HG03095 (cell line): ENCODE results near the gene TTR.

Experiments
- ATAC-seq: cut with Tn5 transposase; IDR thresholded peaks from one replicate; pipeline ENCODE4 v1.9.1; 2021; ENCODE audit warnings: moderate library complexity; ENCODE audit not compliant: unreplicated experiment

The TTR gene

GRCh38 chr18:31578126-31578525 lies 13.6 kb upstream of the TTR start:
- ATAC-seq, result no peak

GRCh38 chr18:31579375-31579774 lies 12.3 kb upstream of the TTR start:
- no peak for ATAC-seq

- no peak for ATAC-seq
Observed at GRCh38 chr18:31581498-31582197, 10.0 kb upstream of the TTR start.

DNA sequence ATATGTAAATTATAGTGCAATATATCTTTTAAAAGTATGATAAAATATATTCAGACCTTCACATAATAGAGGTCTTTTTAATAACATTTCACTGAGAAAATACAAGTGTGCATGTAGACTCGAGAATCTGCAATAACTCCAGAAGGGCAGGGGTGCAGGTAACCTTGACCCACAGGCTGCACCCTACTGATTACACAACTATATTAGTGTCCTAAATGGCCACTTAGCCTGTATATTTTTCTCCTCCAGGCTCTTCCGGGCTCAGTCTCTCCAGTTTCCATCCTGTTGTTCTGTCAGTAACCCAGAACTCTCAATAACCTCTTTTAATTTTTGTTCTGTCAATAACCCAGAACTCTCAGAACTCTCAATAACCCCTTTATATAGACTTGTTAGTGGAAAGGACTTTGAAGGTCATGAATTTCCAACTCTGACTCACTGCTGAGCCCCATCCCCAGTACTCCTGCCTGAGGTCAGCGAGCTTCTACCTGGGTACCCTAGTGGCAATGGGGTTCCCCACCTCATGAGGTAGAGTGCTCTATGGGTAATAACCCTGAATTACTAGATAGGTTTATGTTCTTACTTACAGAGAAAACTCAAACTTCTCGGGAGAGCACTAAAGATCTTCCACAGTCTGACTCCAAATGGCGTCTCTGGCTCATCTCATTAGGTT lies 8.4 kb upstream of the TTR start:
- no peak for ATAC-seq

DNA sequence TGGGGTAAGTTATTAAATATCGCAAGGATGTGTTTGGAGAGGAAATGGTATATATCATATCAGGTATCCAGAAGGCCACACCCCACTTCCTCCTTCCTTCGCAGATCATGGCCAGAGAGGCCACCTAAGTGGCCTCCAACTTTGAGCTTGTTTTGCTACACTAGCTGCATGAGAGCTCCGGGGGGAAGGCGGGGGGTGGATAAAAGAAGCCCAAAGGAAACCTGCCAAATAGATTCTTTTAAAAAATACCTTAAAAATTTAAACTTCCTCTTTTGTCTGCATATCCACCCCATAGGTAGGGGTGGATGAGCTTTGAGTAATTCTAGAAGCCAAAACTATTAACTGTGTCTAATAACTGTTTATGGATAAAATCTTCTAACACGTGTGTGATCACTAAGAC lies 5.7 kb upstream of the TTR start:
- ATAC-seq, result no peak

DNA sequence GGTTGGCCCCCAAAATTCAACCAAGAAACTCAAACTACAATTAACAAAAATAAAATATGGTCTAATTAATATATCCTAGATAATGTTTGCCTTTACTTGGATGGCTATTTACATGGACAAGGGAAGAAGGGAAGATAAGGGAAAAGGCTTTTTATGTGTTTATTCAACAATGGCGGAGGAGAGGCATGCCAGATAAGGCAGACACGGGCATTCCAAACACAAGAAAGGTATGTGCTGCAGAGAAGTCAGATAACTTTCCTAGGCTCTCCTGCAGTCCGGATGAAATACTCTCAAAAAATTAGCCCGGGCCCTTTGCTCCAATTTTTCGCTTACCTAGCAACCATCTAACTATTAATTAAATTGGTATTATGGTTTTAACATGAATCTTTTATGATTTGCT lies 5.1 kb upstream of the TTR start:
- no peak for ATAC-seq

DNA sequence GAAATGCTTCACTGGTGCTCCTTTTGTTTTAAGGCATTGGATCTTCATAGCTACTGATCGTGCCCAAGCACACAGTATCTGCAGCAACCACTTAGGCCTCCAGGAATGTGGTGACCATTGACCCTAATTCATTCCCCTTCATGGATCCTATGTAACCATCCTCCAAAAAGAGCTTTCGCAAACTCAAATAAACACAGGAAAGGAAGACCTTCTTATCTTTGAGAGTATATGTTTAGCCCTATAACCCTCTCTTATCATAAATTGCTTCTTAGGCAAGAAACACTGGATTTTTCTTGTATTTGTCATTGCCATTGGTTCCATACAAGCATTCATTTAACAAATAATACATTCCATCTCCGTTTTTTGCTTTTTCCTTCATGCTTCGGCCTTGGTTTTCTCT lies 4.1 kb upstream of the TTR start:
- ATAC-seq, result no peak

DNA sequence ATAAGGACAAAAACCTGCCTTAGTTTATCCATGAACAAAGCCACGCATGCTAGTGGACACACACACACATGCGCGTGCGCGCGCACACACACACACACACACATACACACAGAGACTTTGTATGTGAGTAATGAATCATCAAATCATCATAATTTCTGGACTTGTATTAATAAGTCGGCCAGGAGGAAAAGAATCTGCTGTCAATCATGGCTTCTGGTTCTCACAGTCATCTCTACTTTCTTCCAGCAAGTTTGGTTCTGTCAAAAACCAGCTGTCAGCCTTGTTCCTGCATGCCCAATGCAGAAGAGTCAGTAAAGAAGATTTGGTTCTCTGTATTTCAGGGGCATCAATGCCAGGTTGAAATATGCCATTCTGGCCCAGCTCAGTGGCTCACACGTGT lies 1.1 kb upstream of the TTR start:
- ATAC-seq, result no peak

DNA sequence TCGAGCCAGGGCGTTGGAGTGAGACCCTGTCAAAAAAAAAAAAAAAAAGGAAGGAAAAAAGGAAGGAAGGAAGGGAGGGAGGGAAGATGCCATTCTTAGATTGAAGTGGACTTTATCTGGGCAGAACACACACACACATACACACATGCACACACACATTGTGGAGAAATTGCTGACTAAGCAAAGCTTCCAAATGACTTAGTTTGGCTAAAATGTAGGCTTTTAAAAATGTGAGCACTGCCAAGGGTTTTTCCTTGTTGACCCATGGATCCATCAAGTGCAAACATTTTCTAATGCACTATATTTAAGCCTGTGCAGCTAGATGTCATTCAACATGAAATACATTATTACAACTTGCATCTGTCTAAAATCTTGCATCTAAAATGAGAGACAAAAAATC lies 564 bp upstream of the TTR start:
- no peak for ATAC-seq

- no peak for ATAC-seq
Observed at GRCh38 chr18:31592506-31593157, 955 bp downstream of the TTR start.

- ATAC-seq, result no peak
Observed at GRCh38 chr18:31595121-31595771, 3.6 kb downstream of the TTR start.

DNA sequence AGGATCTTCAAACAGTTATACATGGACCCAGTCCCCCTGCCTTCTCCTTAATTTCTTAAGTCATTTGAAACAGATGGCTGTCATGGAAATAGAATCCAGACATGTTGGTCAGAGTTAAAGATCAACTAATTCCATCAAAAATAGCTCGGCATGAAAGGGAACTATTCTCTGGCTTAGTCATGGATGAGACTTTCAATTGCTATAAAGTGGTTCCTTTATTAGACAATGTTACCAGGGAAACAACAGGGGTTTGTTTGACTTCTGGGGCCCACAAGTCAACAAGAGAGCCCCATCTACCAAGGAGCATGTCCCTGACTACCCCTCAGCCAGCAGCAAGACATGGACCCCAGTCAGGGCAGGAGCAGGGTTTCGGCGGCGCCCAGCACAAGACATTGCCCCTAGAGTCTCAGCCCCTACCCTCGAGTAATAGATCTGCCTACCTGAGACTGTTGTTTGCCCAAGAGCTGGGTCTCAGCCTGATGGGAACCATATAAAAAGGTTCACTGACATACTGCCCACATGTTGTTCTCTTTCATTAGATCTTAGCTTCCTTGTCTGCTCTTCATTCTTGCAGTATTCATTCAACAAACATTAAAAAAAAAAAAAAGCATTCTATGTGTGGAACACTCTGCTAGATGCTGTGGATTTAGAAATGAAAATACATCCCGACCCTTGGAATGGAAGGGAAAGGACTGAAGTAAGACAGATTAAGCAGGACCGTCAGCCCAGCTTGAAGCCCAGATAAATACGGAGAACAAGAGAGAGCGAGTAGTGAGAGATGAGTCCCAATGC lies 4.6 kb downstream of the TTR start:
- ATAC-seq, result no peak

- ATAC-seq, result no peak
Observed at GRCh38 chr18:31598021-31598805, 6.5 kb downstream of the TTR start.

- ATAC-seq, result no peak
Observed at GRCh38 chr18:31603315-31603714, 11.6 kb downstream of the TTR start.

DNA sequence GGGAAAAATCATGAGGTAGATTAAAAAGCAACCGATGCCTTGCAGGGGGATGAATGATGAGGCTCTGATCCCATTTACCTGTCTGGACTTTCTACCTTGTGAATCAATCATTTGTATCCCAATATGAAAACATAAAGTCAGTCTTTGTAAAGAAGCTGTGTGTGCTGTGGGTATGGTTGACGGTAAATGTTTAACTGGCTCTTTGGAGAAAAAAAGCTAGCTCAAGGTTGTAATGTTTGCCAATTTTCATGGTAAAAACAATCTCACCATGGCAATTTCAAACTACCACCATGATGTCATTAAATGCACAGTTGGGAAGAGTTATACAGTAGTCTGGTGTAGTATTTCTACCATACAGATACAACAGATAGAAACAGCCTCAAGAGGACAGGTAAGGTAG lies 14.6 kb downstream of the TTR start:
- no peak for ATAC-seq

- no peak for ATAC-seq
Observed at GRCh38 chr18:31607384-31607783, 15.7 kb downstream of the TTR start.

- no peak for ATAC-seq
Observed at GRCh38 chr18:31609886-31610285, 18.2 kb downstream of the TTR start.

- ATAC-seq, result no peak
Observed at GRCh38 chr18:31610286-31611205, 18.9 kb downstream of the TTR start.

DNA sequence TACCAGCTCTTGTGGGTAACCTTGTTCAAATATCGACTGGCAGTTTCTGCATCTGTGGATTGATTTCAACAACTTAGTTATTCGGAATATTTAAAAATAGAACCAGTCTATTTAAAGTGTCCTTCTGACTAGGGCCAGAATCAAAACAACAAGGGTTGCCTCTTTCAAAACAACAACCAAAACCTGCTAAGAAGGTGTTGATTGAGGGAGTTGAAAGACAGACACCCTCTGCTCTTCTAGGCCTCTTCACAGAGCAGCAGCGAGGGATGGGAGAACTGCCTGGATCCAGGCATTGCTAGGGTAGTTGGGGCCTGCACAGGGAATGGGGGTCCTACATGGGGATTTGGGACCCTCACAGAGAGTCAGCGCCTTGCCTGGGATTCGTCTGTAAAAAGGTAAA lies 19.8 kb downstream of the TTR start:
- ATAC-seq, result no peak
